Measurements from ENCODE around the gene TTLL3. TPM values are rescaled to one million over a fixed set of nuclear protein-coding genes. Genes with fewer than 3 reads are reported as not detected.
"Not testable (repeated sequence)": the region's sequence is repeated elsewhere in the genome, so short reads cannot be mapped to it uniquely, and the experiment has no call there.

The TTLL3 gene
- total RNA-seq, 1 donor from 2014 or later, result 11.1 TPM

GRCh38 chr3:9854291-9854940, 44.4 kb downstream of the TTLL3 start:
- intact Hi-C loops (cut with DNase I); DNase-seq; ATAC-seq (ENCODE audit: poor library complexity): not testable (repeated sequence)

- intact Hi-C loops (cut with DNase I), result no loop called here
- DNase-seq (no peak), ATAC-seq (ENCODE audit: poor library complexity) (no peak)
These were observed 45.5 kb downstream of the TTLL3 start for GRCh38 chr3:9855594-9855993.

GRCh38 chr3:9859530-9860025, 49.5 kb downstream of the TTLL3 start:
- intact Hi-C loops (cut with DNase I), result no loop called here
- ATAC-seq (ENCODE audit: poor library complexity) (no peak), DNase-seq (no peak)

- no peak for ATAC-seq (ENCODE audit: poor library complexity)
- DNase-seq, result no peak
- intact Hi-C loops (cut with DNase I), result no loop called here
These were observed 51.1 kb downstream of the TTLL3 start for GRCh38 chr3:9861201-9861600.

GRCh38 chr3:9861626-9862130, 51.6 kb downstream of the TTLL3 start:
- ATAC-seq (ENCODE audit: poor library complexity) (no peak), DNase-seq (no peak)
- intact Hi-C loops (cut with DNase I), result no loop called here

- DNase-seq (peak; percentile 83), ATAC-seq (ENCODE audit: poor library complexity) (peak; percentile 92)
- intact Hi-C loops (cut with DNase I), result no loop called here
These were observed 52.5 kb downstream of the TTLL3 start for GRCh38 chr3:9862391-9863057.

GRCh38 chr3:9863058-9863772, 53.2 kb downstream of the TTLL3 start:
- ATAC-seq (ENCODE audit: poor library complexity), result peak; percentile 4
- intact Hi-C loops (cut with DNase I), result no loop called here

GRCh38 chr3:9864200-9864927, 54.3 kb downstream of the TTLL3 start:
- intact Hi-C loops (cut with DNase I), result no loop called here
- DNase-seq (peak; percentile 63), ATAC-seq (ENCODE audit: poor library complexity) (peak; percentile 50)

More at GRCh38 chr3:9863058-9863772, 53.2 kb downstream of the TTLL3 start:
- no peak for DNase-seq

- intact Hi-C loops (cut with DNase I); ATAC-seq (ENCODE audit: poor library complexity); DNase-seq: not testable (repeated sequence)
These were observed 55.1 kb downstream of the TTLL3 start for GRCh38 chr3:9865125-9865637.

GRCh38 chr3:9866639-9867038, 56.6 kb downstream of the TTLL3 start:
- intact Hi-C loops (cut with DNase I), result no loop called here
- no peak for DNase-seq
- no peak for ATAC-seq (ENCODE audit: poor library complexity)

- DNase-seq (no peak), ATAC-seq (ENCODE audit: poor library complexity) (no peak)
- intact Hi-C loops (cut with DNase I), result no loop called here
These were observed 57.0 kb downstream of the TTLL3 start for GRCh38 chr3:9867106-9867505.

GRCh38 chr3:9869955-9870354, 59.9 kb downstream of the TTLL3 start:
- intact Hi-C loops (cut with DNase I), result no loop called here
- no peak for DNase-seq
- no peak for ATAC-seq (ENCODE audit: poor library complexity)

GRCh38 chr3:9870978-9871377, 60.9 kb downstream of the TTLL3 start:
- intact Hi-C loops (cut with DNase I), result no loop called here
- ATAC-seq (ENCODE audit: poor library complexity) (no peak), DNase-seq (no peak)

- DNase-seq; ATAC-seq (ENCODE audit: poor library complexity); intact Hi-C loops (cut with DNase I): not testable (repeated sequence)
These were observed 62.0 kb downstream of the TTLL3 start for GRCh38 chr3:9872067-9872466.

GRCh38 chr3:9875448-9875847, 65.4 kb downstream of the TTLL3 start:
- ATAC-seq (ENCODE audit: poor library complexity) (no peak), DNase-seq (no peak)
- intact Hi-C loops (cut with DNase I), result no loop called here

- ATAC-seq (ENCODE audit: poor library complexity); DNase-seq; intact Hi-C loops (cut with DNase I): not testable (repeated sequence)
These were observed 66.2 kb downstream of the TTLL3 start for GRCh38 chr3:9876255-9876654.

- ATAC-seq (ENCODE audit: poor library complexity), result no peak
- DNase-seq, result no peak
- intact Hi-C loops (cut with DNase I), result no loop called here
These were observed 66.9 kb downstream of the TTLL3 start for GRCh38 chr3:9876991-9877390.

GRCh38 chr3:9878700-9879099, 68.6 kb downstream of the TTLL3 start:
- intact Hi-C loops (cut with DNase I), result no loop called here
- DNase-seq (no peak), ATAC-seq (ENCODE audit: poor library complexity) (no peak)
